ENCODE results near the gene PPP6R1.

PPP6R1 gene

DNA sequence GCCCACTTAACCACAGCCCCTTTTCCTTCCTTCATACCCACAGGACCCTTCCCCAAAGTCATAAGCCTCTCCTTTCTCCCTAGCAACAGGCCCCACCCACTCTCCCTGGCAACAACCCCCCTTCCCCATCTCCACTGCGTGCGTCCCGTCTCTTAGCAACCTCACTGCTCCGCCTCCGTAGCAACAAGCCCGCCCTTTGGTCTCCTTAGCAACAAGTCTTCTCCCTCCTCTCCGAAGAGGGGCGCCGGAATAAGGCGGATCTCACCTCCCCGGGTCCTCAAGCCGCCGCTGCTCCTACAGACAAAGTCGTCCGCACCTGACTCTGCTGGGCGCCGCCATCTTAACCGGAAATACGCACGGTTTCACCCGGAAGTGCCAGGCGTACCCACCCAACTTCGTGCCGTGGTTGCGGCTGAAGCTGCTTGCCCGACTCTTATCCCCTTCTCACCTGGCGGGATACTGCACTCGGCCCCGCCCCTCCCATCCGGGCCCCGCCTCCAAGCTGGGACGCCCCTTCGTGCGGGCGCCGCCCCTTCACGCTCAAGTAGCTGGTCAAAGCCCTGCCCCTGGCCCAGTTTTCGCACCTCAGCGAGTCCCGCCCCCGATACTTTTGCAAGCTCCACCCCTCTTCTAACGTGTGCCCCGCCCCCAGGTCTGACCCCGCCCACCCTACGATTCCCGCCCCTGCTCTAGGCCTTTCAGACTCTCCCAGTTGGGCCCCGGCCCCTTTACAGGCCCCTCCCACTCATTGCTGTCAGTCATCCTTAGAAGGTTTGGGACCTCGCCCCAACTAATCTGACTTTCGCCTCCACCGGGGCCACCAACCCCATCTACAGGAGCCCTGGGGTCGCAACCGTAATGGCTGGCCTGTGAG is 21.2 kb upstream of the PPP6R1 start, which contains the start of gene HSPBP1:
TSS of gene HSPBP1 (minus strand) at position 341 of the 874 bp plus-strand sequence. CDS start 502 bp downstream, outside the sequence.
- peak; percentile 95 to 97 for DNase-seq

DNA sequence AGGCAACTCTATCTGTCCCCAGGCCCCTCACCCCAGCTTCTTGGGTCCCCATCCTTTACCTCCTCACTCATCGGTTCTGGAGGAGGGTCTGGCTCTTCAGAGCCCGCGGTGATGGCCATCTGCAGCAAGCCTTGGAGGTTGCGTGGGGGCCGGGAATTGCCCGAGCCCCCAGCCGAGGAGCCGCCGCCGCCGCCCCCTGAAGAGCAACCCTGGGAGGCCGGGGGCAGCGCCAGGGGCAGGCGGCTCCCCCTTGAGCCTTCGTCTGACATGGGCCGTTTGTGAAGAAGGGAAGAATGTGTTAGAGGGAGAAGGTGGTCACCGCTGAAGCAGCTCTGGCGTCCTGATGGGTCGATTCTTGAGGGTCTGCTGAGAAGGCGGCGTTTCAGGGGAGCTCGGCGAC is 20.5 kb upstream of the PPP6R1 start:
- DNase-seq = no peak

DNA sequence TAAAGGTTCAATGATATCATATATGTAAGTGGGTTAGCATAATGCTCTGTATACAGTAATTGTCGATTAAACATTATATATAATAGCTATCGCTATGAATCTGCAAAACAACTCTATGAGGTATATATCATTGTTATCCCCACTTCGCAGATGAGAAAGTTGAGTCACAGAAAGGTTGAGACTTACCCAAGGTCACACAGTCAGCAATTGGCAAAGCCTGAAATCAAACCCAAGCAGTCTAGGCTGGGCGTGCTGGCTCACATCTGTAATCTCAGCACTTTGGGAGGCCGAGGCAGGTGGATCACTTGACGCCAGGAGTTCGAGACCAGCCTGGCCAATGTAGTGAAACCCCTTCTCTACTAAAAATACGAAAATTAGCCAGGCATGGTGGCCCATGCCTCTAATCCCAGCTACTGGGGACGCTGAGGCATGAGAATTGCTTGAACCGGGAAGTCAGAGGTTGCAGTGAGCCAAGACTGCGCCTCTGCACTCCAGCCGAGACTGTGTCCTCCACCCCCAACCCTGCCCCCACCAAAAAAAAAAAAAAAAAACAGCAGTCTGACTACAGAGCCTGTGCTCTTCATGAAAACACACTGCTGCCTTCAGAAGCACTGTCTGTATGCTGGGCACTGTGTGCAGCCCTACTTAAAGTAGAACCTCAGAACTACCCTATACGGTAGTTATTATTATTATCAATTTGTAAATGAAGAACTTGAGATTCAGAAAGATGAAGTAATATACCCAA is 19.7 kb upstream of the PPP6R1 start:
- no peak for DNase-seq

DNA sequence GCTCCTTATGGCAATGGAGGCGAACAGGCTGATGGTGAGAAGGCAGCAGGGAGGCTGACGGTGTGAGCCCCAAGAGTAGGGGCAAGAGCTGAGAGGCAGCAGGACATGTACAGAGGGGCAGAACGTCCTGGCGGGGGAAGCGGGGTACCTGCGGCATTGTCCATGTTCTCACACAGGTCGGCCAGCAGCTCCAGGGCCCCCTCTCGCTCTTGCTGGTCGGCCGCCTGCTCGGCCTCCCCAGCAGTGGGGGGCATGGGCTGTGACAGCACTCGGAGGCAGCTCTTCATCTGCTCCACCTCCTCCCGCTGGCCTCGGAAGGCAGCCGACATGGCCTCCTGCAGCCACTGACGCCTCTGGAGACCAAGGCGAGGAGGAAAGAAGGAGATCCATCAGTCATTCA is 18.7 kb upstream of the PPP6R1 start:
- no peak for DNase-seq

DNA sequence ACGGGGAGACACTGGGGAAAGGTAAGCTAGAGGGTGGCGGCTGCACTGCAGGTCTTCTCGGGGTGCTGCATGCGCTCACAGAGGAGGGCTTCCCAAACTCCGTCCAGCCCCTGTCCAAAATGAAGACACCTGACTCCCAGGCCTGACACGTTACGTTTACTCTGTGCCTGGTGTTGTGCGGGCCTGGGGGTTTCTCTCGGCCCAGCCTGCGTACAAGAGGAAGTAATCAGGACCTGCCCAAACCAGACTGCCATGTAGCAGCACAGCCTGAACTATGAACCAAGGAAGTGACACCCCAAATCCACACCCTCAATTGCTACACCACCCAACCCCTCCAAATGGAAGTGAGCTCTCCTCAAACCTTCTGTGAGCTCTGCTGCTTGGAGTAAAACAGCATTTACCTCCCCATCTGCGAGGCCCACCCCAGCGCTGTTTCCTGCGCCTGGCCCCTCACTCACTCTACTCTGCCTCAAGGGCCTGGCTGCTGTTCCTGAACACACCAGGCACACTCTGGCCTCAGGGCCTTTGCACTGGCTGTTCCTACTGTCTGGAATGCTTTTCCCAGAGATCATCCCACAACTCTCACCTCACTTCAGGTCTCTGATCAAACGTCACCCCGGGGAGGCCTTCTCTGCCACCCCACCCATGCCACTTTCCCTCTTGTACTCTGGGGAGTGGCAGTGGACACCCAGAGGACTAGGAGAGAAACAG is 18.1 kb upstream of the PPP6R1 start:
- DNase-seq = no peak

DNA sequence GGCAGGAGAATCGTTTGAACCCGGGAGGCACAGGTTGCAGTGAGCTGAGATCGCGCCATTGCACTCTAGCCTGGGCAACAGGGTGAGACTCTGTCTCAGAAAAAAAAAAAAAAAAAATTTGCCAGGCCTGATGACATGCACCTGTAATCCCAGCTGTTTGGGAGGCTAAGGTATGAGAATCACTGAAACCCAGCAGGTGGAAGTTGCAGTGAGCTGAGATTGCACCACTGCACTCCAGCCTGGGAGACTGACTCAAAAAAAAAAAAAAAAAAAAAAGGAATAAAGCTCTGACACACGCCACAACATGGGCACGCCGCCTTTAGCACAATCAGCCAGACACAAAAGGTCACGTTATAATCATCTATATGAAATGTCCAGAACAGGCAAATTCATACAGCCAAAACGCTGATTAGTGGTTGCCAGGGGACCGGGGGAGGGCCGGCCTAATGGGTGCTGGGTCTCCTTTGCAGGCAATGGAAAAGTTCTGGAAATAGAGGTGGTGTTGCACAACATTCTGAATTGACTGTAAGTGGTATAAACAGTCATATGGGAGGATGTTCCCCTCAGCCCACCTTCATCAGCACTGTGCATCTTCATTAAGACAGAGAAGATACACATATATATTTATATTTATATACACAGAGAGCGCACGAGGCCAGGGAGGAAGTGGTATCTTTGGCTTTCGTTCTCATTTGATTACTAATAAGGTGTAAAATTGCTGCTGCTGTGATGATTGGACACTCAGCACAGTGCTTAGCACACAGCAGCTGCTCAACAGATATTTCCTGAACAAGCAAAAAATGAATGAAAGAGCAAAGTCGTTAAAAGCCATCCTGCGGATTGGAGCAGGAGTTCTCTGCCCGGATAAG is 17.3 kb upstream of the PPP6R1 start:
- DNase-seq = no peak

DNA sequence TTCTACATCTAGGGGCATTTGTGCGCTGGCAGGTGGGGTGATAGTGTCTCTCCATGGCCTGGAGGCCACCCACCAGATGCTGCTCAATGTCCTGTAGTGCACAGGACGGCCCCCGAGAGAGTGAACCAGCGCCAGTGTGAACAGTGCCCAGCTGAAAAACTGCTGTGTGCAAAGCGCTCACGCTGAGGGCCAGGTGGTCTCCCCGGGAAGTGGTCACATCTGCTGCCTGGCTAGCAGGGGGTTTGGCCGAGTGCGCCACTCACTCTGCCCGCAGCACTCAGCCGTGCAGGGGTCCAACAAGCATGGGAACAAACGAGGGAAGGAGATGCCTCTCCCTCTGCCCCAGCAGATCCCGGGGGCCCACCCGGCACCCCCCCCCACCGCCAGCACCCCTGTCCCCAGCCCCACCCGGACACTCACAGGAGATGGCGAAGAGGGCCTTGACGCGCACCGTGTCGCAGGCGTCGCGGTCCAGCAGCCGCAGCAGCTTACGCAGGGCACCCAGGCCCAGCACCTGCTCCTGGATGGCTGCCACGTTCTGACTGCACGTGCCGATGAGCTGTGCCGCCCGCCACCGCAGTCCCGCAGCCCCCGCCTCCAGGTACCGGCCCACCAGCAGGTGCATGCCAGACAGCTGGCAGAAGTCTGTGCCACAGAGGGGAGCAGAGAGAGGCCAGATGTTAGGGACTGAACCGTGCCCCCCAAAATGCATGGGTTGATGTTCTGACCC is 15.3 kb upstream of the PPP6R1 start:
- no peak for DNase-seq

DNA sequence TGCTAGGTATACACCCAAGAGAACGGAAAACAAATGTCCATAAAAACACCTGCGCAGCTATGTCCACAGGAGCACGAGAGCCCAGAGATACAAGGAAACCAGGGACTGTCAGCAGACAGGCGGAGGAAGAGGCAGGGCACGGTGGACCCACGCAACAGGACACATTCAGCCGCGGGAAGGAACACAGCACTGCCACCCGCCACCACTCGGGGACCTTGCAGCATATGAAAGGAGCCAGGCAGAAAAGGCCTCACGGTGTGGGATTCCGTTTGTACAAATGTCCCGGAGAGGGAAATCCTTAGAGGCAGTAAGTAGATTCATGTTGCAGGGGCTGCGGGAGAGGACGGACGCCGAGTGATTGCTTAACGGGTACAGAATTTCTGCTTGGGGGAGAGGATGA is 13.3 kb upstream of the PPP6R1 start:
- DNase-seq = no peak

DNA sequence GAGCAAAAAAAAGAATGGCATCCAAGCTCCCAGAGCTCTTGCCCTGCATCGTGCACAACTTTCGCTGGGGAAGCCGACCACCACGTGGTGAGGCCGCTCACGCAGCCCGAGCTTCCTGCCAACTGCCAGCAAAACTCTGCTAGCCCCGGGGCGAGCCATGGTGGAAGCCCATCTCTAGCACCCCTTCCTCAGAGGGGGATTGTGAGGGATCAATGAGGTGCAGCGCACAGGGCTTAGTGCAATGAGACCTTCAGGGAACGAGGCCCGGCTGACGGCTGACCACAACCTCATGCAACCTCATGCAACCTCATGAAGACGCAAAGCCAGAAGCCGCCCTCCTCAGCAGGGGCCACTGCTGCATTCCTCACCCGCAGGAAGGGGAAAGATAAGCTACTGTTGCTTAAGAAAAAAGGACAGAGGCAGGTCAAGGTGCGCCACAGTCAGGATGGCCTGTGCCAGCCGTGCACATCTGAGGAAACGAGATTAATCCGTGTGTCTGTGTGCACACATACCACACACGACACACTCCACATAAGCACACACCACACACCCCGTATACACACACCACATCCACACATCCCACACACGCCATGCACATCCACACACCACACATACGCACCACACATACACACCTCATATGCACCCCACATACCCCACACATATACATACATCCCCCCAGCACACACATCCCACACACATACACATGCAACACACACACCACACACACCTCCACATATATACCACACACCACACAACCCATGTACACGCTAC is 11.5 kb upstream of the PPP6R1 start:
- DNase-seq = no peak

DNA sequence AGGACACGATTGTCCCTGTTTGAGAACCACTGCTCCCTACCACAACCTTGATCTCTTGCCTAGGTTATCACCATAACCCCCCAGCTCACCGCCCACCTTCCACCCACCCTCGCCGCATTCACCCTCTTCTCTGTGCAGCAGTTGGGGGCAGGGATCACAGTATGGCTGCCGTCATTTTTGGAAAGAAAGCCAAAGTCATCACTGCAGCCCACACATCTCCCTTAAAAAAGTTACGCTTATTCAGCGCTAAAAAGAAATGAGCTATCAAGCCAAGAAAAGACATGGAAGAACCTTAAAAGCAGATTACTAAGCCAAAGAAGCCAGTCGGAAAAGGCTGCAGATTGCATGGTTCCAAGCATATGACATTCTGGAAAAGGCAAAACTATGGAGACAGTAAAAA is 10.5 kb upstream of the PPP6R1 start:
- no peak for DNase-seq

DNA sequence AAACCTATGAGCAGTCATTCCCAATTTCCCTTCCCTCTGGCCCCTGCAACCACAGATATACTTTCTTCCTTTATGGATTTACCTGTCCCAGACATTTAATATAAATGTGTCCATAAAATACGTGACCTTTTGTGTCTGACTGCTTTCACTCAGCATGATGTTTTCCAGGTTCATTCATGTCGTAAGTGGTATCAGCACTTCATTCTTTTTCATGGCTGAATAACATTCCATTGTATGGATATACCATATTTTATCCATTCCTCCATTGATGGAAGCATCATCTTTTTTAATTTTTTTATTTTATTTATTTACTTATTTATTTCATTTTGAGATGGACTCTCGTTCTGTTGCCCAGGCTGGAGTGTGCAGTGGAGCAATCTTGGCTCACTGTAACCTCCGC is 8.0 kb upstream of the PPP6R1 start:
- DNase-seq = no peak

DNA sequence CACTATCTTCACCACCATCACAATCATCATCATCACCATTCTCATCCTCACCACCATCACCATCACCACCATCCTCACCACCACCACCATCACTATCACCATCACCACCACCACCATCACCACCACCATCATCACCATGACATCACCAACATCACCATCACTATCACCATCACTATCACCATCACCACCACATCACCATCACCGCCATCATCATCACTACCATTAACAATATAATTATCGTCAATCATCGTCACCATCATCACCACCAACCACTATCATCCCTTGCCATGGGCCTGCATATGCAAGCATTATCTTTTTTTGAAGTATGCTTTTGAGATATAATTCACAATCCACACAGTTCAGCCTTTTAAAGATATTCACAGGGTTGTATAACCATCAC is 7.6 kb upstream of the PPP6R1 start:
- DNase-seq = no peak

DNA sequence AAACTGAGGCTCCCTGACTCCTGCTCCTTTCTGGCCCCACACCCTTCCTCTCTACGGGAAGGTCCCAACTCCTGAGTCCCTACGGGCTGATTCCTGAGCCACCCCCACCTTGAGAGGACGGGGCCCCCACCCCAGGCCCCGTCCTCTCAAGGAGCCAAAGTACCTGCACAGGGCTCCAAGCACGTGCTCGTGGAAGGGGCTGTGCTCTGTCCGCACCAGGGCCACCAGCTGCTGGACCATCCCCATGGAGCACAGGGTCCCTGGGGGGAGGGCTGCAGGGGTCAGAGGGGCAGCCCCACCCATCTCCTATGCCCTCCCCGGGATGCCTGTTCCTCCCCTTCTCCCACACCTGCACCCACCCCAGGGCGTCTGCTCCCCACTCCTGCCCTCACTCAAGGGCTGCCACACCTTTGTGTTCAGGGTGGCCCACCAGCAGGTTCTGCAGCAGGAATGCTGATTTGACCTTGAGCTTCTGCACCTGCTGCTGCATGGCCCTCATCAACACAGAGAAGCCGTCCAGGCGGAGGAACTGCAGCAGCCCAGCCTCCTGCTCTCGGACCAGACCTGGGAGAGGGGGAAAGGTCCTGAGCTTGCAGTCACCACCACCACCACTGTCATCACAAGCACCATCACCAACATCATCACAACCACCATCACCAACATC is 7.0 kb upstream of the PPP6R1 start:
- DNase-seq = no peak

DNA sequence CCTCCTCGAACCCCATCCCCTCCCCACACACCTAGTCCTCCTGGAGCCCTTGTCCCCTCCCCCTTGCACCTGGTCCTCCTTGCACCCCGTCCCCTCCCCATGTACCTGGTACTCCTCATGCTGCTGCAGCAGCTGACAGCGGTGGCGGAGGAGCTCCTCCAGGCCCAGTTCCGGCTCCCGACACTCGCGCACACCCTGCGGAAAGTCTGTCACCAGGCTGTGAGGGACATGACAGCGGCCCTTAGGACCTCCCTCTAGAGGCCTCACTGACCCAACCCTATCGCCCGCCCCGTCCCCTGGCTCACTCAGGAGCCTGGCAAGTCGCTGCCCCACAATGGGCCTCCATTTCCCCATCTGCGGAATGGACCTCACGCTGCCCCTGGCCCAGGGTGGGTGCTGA is 6.4 kb upstream of the PPP6R1 start:
- DNase-seq = no peak

DNA sequence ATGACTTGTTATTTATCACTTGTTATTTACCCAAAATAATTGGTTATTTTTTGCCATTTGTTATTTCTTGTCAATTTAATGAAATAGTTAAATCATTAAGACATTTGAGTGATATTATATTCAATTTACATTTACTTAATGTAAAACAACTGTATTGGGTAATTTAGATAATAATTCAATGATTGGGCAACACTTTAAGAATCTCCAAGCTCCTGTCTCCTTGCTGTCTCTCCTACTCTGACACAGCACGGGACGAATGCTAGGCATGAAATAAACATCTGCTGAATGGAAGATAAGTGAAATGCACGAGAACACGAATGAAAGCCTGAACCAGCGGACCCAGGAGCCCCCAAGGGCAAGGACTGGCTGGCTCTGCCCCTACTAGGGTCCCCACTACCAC is 5.7 kb upstream of the PPP6R1 start:
- DNase-seq = no peak

DNA sequence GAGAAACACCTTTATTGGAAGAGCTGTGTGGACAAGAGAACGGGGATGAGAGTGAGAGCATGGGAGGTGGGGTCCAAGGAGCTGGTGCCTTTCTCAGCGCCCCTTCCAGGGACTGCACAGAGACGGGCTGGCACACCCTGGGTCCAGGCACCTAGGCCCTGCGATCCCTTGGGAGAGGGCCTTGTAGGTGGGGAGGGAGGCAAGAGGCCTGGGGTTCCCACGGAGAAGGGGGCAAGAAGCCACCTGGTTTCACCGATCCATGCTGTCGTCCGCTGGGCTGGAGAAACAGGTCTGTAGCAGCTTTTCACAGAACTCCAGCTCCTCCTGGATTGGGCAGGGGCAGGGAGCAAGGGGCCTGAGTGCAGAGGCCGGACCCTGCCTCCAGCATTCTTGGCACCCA is 3.5 kb upstream of the PPP6R1 start:
- DNase-seq = no peak

DNA sequence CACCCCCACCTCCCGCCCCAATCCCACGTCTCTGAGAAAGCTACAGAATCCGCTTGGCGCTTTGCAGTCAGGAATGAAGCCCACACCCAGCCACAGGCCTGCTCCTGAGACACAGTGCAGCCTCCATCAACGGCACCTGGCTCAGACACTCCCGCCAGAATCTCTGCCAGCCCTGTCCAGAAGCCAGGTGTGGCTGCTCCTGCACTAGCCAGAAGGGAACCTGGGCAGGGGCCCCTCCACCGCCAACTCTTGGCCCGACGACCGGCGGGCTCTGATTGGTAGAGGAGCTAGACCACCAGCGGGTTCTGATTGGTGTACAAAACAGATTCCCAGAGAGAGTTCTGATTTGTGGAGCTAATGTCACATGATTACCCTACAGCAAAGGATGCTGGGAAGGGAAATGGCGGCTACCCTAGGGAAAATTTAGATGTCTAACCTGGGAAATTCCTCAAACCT is 2.9 kb upstream of the PPP6R1 start:
- DNase-seq = no peak

DNA sequence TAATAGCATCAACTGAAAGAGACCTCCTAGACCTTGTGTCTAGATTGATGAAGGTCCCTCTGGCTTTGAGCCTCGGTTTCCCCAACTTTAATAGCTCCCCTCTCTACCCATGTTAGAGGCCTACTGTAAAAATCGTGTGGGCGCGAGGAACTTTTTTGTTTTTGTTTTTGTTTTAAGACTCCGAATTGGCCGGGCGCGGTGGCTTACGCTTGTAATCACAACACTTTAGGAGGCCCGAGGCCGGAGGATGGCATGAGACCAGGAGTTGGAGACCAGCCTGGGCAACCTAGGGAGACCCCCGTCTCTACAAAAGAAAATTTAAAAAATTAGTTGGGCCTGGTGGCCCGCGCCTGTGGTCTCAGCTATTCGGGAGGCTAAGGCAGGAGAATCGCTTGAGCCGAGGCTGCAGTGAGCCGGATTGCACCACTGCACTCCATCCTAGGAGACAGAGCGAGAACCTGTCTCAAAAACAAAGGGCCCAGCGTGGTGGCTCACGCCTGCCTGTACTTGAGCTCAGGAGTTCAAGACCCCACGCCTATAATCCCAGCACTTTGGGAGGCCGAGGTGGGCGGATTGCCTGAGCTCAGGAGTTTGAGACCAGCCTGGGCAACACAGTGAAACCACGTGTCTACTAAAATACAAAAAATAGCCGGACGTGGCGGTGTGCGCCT is 858 bp upstream of the PPP6R1 start:
- no peak for DNase-seq

DNA sequence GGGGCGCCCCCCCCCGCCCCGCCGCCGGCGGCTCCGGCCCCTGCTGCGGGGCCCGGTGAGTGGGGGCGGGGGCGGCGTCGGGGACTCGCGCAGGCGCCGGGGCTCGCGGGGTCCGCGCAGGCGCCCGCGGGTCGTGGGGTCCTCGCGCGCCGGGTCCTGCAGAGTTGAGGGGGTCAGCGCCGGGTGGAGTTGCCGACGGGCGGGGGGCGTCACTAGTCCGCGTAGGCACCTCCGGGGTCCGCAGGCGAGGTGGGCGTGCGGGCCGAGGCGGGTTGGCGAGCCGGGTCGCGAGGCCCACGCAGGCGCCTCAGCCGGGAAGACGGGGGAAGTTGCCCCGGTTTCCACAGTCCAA is 365 bp downstream of the PPP6R1 start:
- no peak for DNase-seq

Data from NCI-H446 (cell line).